ENCODE results near the gene FAM131C.

Gene FAM131C

GRCh38 chr1:16119504-16119903 lies 46.1 kb upstream of the FAM131C start:
- no peak for DNase-seq (ENCODE audit: low spot score)
- in situ Hi-C loops (cut with MboI; ENCODE audit: low pct_unique_long_range_greater_than_20kb, low sequenced_read_pairs, unreplicated experiment), result loop anchor here (25.0 kb wide), 1 partner anchor 493 kb away; the partner anchor contains the start of gene NBPF1

GRCh38 chr1:16118706-16119105 lies 45.3 kb upstream of the FAM131C start:
- TF ChIP-seq, protein P1, sequence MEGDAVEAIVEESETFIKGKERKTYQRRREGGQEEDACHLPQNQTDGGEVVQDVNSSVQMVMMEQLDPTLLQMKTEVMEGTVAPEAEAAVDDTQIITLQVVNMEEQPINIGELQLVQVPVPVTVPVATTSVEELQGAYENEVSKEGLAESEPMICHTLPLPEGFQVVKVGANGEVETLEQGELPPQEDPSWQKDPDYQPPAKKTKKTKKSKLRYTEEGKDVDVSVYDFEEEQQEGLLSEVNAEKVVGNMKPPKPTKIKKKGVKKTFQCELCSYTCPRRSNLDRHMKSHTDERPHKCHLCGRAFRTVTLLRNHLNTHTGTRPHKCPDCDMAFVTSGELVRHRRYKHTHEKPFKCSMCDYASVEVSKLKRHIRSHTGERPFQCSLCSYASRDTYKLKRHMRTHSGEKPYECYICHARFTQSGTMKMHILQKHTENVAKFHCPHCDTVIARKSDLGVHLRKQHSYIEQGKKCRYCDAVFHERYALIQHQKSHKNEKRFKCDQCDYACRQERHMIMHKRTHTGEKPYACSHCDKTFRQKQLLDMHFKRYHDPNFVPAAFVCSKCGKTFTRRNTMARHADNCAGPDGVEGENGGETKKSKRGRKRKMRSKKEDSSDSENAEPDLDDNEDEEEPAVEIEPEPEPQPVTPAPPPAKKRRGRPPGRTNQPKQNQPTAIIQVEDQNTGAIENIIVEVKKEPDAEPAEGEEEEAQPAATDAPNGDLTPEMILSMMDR (IDR thresholded peaks at IDR 0.05; ENCODE audit: extremely low read depth, insufficient read depth, missing control alignments), result no peak
- no peak for DNase-seq (ENCODE audit: low spot score)
- in situ Hi-C loops (cut with MboI; ENCODE audit: low pct_unique_long_range_greater_than_20kb, low sequenced_read_pairs, unreplicated experiment), result loop anchor here (25.0 kb wide), 1 partner anchor 494 kb away; the partner anchor contains the start of gene NBPF1

More at GRCh38 chr1:16119504-16119903, 46.1 kb upstream of the FAM131C start:
- TF ChIP-seq, protein P1 (IDR thresholded peaks at IDR 0.05; ENCODE audit: extremely low read depth, insufficient read depth, missing control alignments), result no peak

GRCh38 chr1:16117936-16118335 lies 44.5 kb upstream of the FAM131C start:
- no peak for DNase-seq (ENCODE audit: low spot score)
- TF ChIP-seq, protein P1 (IDR thresholded peaks at IDR 0.05; ENCODE audit: extremely low read depth, insufficient read depth, missing control alignments), result no peak
- in situ Hi-C loops (cut with MboI; ENCODE audit: low pct_unique_long_range_greater_than_20kb, low sequenced_read_pairs, unreplicated experiment), result loop anchor here (25.0 kb wide), 1 partner anchor 494 kb away; the partner anchor contains the start of gene NBPF1

- in situ Hi-C loops (cut with MboI; ENCODE audit: low pct_unique_long_range_greater_than_20kb, low sequenced_read_pairs, unreplicated experiment), result loop anchor here (25.0 kb wide), 1 partner anchor 495 kb away; the partner anchor contains the start of gene NBPF1
- no peak for DNase-seq (ENCODE audit: low spot score)
- TF ChIP-seq, protein P1 (IDR thresholded peaks at IDR 0.05; ENCODE audit: extremely low read depth, insufficient read depth, missing control alignments), result no peak
Observed at GRCh38 chr1:16117369-16117768, 43.9 kb upstream of the FAM131C start.

- in situ Hi-C loops (cut with MboI; ENCODE audit: low pct_unique_long_range_greater_than_20kb, low sequenced_read_pairs, unreplicated experiment), result loop anchor here (25.0 kb wide), 1 partner anchor 496 kb away; the partner anchor contains the start of gene NBPF1
- DNase-seq (ENCODE audit: low spot score), result no peak
- TF ChIP-seq, protein P1 (IDR thresholded peaks at IDR 0.05; ENCODE audit: extremely low read depth, insufficient read depth, missing control alignments), result no peak
Observed at GRCh38 chr1:16116625-16117024, 43.2 kb upstream of the FAM131C start.

GRCh38 chr1:16116002-16116401 lies 42.6 kb upstream of the FAM131C start:
- TF ChIP-seq, protein P1 (IDR thresholded peaks at IDR 0.05; ENCODE audit: extremely low read depth, insufficient read depth, missing control alignments), result no peak
- in situ Hi-C loops (cut with MboI; ENCODE audit: low pct_unique_long_range_greater_than_20kb, low sequenced_read_pairs, unreplicated experiment), result loop anchor here (25.0 kb wide), 1 partner anchor 496 kb away; the partner anchor contains the start of gene NBPF1
- no peak for DNase-seq (ENCODE audit: low spot score)

All from GM13977 (cell line).